Astrocyte of the cerebellum (primary cell): Measurements from ENCODE around the gene MEG3.

ENCODE experiments used
- DNase-seq: peaks from one replicate; pipeline ENCODE4 v3.0.0-alpha.2; 2011; ENCODE audit warnings: low read depth
- H3K4me3 ChIP-seq: 2 replicates; pipeline ENCODE4 v1.5.1; 2011; ENCODE audit warnings: mild to moderate bottlenecking, low read depth, low read length, moderate library complexity
- in situ Hi-C: cut with HindIII; loops from 2 replicates; pipeline ENCODE4 v1.10.0; 2017; ENCODE audit warnings: low sequenced_read_pairs
- TF ChIP-seq, protein P1 (sequence below): IDR thresholded peaks from 2 replicates; pipeline ENCODE4 v1.5.1; 2012; ENCODE audit warnings: low read length, low read depth, moderate library complexity, mild to moderate bottlenecking; ENCODE audit errors: missing control alignments

The MEG3 gene

GRCh38 chr14:100890061-100890850 is 64.3 kb downstream of the MEG3 start:
- in situ Hi-C loops = no loop called here
- no peak for DNase-seq
- TF ChIP-seq, protein P1, sequence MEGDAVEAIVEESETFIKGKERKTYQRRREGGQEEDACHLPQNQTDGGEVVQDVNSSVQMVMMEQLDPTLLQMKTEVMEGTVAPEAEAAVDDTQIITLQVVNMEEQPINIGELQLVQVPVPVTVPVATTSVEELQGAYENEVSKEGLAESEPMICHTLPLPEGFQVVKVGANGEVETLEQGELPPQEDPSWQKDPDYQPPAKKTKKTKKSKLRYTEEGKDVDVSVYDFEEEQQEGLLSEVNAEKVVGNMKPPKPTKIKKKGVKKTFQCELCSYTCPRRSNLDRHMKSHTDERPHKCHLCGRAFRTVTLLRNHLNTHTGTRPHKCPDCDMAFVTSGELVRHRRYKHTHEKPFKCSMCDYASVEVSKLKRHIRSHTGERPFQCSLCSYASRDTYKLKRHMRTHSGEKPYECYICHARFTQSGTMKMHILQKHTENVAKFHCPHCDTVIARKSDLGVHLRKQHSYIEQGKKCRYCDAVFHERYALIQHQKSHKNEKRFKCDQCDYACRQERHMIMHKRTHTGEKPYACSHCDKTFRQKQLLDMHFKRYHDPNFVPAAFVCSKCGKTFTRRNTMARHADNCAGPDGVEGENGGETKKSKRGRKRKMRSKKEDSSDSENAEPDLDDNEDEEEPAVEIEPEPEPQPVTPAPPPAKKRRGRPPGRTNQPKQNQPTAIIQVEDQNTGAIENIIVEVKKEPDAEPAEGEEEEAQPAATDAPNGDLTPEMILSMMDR = no peak
- H3K4me3 ChIP-seq = no peak overlapping the region

DNA sequence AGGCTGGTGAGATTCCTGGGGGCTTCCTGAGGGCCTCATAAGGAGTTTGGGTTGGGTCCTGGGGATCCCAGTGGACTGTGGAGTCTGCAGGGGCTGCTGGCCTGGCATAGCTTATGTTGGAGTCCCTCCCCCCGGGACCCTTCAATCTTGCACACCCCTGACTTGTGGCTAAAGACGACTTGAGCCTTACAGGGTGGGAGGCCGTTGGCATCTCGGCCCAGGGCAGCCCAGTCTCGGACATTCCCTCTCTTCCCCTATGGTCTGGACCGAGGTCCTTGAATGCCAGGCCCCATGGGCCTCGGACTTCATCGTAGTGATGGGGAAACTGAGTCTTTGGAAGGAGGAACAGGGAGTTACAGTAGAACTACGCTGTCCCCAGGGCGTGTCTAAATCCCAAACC is 65.1 kb downstream of the MEG3 start:
- H3K4me3 ChIP-seq = no peak overlapping the region
- TF ChIP-seq, protein P1 = no peak
- no peak for DNase-seq
- in situ Hi-C loops = no loop called here

- no peak for DNase-seq
- TF ChIP-seq, protein P1 = no peak
- no peak overlapping the region for H3K4me3 ChIP-seq
- in situ Hi-C loops = no loop called here
Observed at GRCh38 chr14:100891501-100892445, 65.9 kb downstream of the MEG3 start.

GRCh38 chr14:100892496-100893227 is 66.7 kb downstream of the MEG3 start:
- in situ Hi-C loops = no loop called here
- TF ChIP-seq, protein P1 = no peak
- no peak for DNase-seq
- no peak overlapping the region for H3K4me3 ChIP-seq

- DNase-seq = no peak
- no peak overlapping the region for H3K4me3 ChIP-seq
- in situ Hi-C loops = no loop called here
- TF ChIP-seq, protein P1 = no peak
Observed at GRCh38 chr14:100893228-100893601, 67.3 kb downstream of the MEG3 start.

DNA sequence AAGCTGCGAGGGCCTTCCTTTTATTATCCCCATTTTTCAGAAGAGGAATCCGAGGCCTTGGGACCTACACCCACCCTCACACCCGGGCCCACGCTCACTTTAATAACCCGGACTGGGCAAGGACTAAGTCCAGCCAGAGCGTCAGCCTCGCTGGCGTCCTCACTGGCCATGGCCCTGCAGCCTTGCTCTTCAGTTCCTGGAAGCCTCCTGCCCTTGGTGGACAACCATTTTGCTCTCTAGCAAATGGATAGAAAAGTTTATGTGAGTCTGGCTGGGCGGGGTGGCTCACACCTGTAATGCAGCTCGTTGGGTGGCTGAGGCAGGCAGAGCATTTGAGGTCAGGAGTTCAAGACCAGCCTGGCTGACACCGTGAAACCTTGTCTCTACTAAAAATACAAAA is 67.8 kb downstream of the MEG3 start:
- TF ChIP-seq, protein P1 = no peak
- H3K4me3 ChIP-seq = no peak overlapping the region
- DNase-seq = no peak
- in situ Hi-C loops = no loop called here
